Sigmoid colon (tissue), 7 donors: ENCODE data around the gene STXBP5. TPM values are rescaled to one million over a fixed set of nuclear protein-coding genes. Genes with fewer than 3 reads are reported as not detected.

Experiments
- DNase-seq: peaks from one replicate; pipeline ENCODE4 v3.0.0-alpha.2; 2019
- H3K27ac ChIP-seq, 4 donors: fragments of 200-600 bp; sonication (generic); one replicate each; pipeline ENCODE4 v1.5.1; 2016 to 2019; ENCODE audit warnings: mild to moderate bottlenecking in 1 of 4
- H3K27me3 ChIP-seq, 3 donors: fragments of 200-600 bp; sonication (generic); one replicate each; pipeline ENCODE4 v1.5.1; 2019; ENCODE audit warnings: mild to moderate bottlenecking in 1 of 3
- H3K36me3 ChIP-seq, 4 donors: fragments of 200-600 bp; sonication (generic); one replicate each; pipeline ENCODE4 v1.5.1; 2016 to 2019
- H3K4me1 ChIP-seq, 4 donors: fragments of 200-600 bp; sonication (generic); one replicate each; pipeline ENCODE4 v1.5.1; 2017 to 2019
- H3K4me3 ChIP-seq, 4 donors: fragments of 200-600 bp; sonication (generic); one replicate each; pipeline ENCODE4 v1.5.1; 2017 to 2019; ENCODE audit warnings: mild to moderate bottlenecking in 2 of 4, moderate library complexity in 1 of 4
- H3K9me3 ChIP-seq, 4 donors: fragments of 200-600 bp in 3 of 4; sonication (generic) in 3 of 4; one replicate each; pipeline versions ENCODE4 v1.5.1 to v1.6.1; 2013 to 2019
- EP300 ChIP-seq, 4 donors: sonication (generic); formaldehyde crosslinking; IDR thresholded peaks; one replicate each; pipeline ENCODE4 v1.6.1; 2017; ENCODE audit warnings: antibody characterized with exemption in 4 of 4
- POLR2A ChIP-seq, 2 donors: fragments of 450-650 bp; IDR thresholded peaks; one replicate each; pipeline ENCODE4 v1.6.1; 2016; ENCODE audit warnings: antibody characterized with exemption in 2 of 2, mild to moderate bottlenecking in 2 of 2, moderate library complexity in 2 of 2
- POLR2AphosphoS5 ChIP-seq, 4 donors: sonication (generic); formaldehyde crosslinking; IDR thresholded peaks; one replicate each; pipeline ENCODE4 v1.6.1; 2017; ENCODE audit warnings: antibody characterized with exemption in 4 of 4
- WGBS, 2 donors: extraction: QIAGEN DNeasy Blood & Tissue Kit; methylation state at CpG; one replicate each; pipeline ENCODE4 v1.1.7; 2013; 5-methylcytosine and 5-hydroxymethylcytosine counted together
- intact Hi-C: fragments of 100-400 bp; cut with DNase I; formaldehyde crosslinking; loops from one replicate; pipeline ENCODE4 v1.15.1; 2023
- polyA plus RNA-seq, 3 donors: library from polyadenylated mRNA; stranded (reverse); fragments of 200-250 nt; gene quantifications; one replicate each; pipeline ENCODE4 v1.2.3, GENCODE V29; 2013
- total RNA-seq, 4 donors: library from RNA; depleted of rRNA; stranded (reverse); fragments of >200 nt; gene quantifications; one replicate each; pipeline ENCODE4 v1.1.0, GENCODE V29; 2016
- TF ChIP-seq, protein P1 (sequence below), 4 experiments: fragments of 450-650 bp in 3 of 4; fragments of 200-600 bp in 1 of 4; IDR thresholded peaks; one replicate each; pipeline ENCODE4 v1.5.1; 2016 to 2019; ENCODE audit warnings: antibody characterized with exemption in 4 of 4, mild to moderate bottlenecking in 3 of 4, moderate library complexity in 2 of 4
- donor health status: healthy with polysubstance abuse.
- donor health status: Bipolar disorder and iron deficiency.
- donor health status: healthy.

STXBP5 gene
- total and polyA plus RNA-seq, 7 donors: 16.0 to 34.3 (median 24.2) TPM

DNA sequence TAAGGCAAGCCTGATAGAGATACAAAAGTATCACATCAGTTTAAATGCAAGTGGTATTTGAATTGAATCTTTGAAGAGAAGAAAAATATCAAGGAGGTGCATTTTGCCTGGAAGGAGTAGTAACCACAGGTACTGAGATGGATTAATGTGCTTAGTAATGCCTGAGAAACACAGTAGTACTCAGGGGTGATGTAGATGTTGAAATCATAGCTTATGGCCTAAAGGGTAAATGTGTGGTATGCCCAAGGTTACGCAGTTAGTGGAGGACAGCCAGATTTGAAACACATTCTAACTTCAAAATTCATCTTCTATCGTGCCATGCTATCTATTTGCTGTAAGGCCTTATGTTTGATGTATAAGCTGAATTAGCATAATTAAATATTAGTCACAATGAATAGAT is 55.9 kb downstream of the STXBP5 start:
- H3K36me3 ChIP-seq: peaks cover 0 to 5% (median 0%) of the 10 kb centered on the region in 4 donors
- no peaks in the 10 kb centered on the region for H3K27me3 ChIP-seq
- no peak overlapping the region for H3K27ac ChIP-seq
- DNase-seq: no peak
- no peaks in the 10 kb centered on the region for H3K9me3 ChIP-seq
- intact Hi-C loops: no loop called here
- H3K4me3 ChIP-seq: no peak overlapping the region
- 94 to 98% methylated on average over 2 of the region's 2 CpGs for WGBS, 2 donors
- no peak for TF ChIP-seq POLR2A (IDR thresholded peaks at IDR 0.05)
- TF ChIP-seq, protein P1, sequence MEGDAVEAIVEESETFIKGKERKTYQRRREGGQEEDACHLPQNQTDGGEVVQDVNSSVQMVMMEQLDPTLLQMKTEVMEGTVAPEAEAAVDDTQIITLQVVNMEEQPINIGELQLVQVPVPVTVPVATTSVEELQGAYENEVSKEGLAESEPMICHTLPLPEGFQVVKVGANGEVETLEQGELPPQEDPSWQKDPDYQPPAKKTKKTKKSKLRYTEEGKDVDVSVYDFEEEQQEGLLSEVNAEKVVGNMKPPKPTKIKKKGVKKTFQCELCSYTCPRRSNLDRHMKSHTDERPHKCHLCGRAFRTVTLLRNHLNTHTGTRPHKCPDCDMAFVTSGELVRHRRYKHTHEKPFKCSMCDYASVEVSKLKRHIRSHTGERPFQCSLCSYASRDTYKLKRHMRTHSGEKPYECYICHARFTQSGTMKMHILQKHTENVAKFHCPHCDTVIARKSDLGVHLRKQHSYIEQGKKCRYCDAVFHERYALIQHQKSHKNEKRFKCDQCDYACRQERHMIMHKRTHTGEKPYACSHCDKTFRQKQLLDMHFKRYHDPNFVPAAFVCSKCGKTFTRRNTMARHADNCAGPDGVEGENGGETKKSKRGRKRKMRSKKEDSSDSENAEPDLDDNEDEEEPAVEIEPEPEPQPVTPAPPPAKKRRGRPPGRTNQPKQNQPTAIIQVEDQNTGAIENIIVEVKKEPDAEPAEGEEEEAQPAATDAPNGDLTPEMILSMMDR (IDR thresholded peaks at IDR 0.05): no peak
- TF ChIP-seq EP300 (IDR thresholded peaks at IDR 0.05): no peak
- no peak for TF ChIP-seq POLR2AphosphoS5 (IDR thresholded peaks at IDR 0.05)
- H3K4me1 ChIP-seq: no peaks in the 10 kb centered on the region

DNA sequence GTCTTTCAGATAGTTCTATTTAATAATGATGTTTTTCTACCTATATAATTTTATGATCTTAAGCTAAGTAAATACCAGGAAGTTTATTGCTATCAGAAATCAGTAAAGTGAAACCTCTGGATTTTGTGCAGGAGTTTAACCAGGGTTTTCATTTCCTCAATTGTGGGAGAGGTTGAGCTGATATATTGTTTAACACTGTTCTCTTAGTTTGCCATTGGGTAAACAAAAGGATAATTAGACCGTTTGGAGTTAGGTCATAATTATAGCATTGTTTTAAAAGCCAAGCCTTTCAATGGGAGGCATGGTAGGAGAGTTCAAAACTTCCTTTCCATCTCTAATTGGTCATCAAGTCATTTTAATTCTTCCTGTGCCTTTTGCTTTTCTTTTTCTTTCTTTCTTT is 58.7 kb downstream of the STXBP5 start:
- intact Hi-C loops: no loop called here
- WGBS, 2 donors: 4 to 35% methylated on average over 1 of the region's 1 CpG
- peaks cover 0 to 25% (median 0%) of the 10 kb centered on the region in 4 donors for H3K36me3 ChIP-seq
- no peak for DNase-seq
- H3K4me3 ChIP-seq: no peak overlapping the region
- no peak for TF ChIP-seq POLR2AphosphoS5 (IDR thresholded peaks at IDR 0.05)
- no peak for TF ChIP-seq POLR2A (IDR thresholded peaks at IDR 0.05)
- TF ChIP-seq, protein P1 (IDR thresholded peaks at IDR 0.05): no peak
- H3K9me3 ChIP-seq: no peaks in the 10 kb centered on the region
- H3K27me3 ChIP-seq: no peaks in the 10 kb centered on the region
- H3K27ac ChIP-seq: no peak overlapping the region
- no peaks in the 10 kb centered on the region for H3K4me1 ChIP-seq

DNA sequence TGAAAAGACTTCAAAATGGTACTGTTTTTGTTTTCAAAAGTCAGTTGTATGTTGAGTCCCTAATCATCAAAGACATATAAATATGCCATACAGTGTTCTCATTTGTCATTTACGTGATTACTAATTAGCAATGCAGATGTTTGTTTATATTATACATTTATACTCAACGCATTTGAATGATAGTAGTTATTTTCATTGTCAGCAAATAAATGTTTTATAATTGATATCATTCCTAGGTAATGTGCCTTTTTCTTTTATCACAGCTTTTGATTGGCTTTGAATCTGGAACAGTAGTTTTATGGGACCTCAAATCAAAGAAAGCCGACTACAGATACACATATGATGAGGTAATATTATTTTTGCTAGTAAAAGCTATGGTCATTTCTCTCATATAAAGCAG is 62.6 kb downstream of the STXBP5 start:
- DNase-seq: no peak
- no peak overlapping the region for H3K27ac ChIP-seq
- no peak overlapping the region for H3K4me3 ChIP-seq
- WGBS, 2 donors: 33 to 75% methylated on average over 3 of the region's 3 CpGs
- peaks cover 0 to 25% (median 0%) of the 10 kb centered on the region in 4 donors for H3K36me3 ChIP-seq
- no peak for TF ChIP-seq EP300 (IDR thresholded peaks at IDR 0.05)
- TF ChIP-seq POLR2AphosphoS5 (IDR thresholded peaks at IDR 0.05): no peak
- no peak for TF ChIP-seq POLR2A (IDR thresholded peaks at IDR 0.05)
- TF ChIP-seq, protein P1 (IDR thresholded peaks at IDR 0.05): no peak
- no peaks in the 10 kb centered on the region for H3K4me1 ChIP-seq
- no peaks in the 10 kb centered on the region for H3K9me3 ChIP-seq
- intact Hi-C loops: no loop called here
- H3K27me3 ChIP-seq: no peaks in the 10 kb centered on the region

DNA sequence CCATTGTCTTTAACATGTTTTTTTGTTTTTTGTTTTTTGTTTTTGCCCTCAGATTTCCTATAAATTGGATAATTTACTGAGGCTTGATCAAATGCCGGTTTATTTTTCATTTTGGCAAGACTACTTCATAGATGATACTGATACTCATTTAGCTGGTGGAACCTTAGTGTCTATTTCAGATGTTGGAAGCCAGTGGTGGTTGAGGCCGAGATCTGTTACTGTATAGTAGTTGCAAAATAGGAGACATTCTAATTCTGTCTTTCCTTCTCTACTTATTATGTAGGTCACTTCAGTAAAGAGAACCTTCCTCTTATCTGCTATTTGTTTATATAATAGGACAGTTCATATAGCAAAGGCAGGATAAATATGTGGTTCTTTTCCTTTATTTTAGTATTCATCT is 63.4 kb downstream of the STXBP5 start:
- no peak overlapping the region for H3K4me3 ChIP-seq
- H3K27me3 ChIP-seq: no peaks in the 10 kb centered on the region
- H3K36me3 ChIP-seq: peaks cover 0 to 25% (median 0%) of the 10 kb centered on the region in 4 donors
- intact Hi-C loops: no loop called here
- H3K4me1 ChIP-seq: no peaks in the 10 kb centered on the region
- WGBS, 2 donors: 95 to 98% methylated on average over 2 of the region's 2 CpGs
- no peak for DNase-seq
- no peak for TF ChIP-seq EP300 (IDR thresholded peaks at IDR 0.05)
- TF ChIP-seq POLR2A (IDR thresholded peaks at IDR 0.05): no peak
- TF ChIP-seq, protein P1 (IDR thresholded peaks at IDR 0.05): no peak
- no peak for TF ChIP-seq POLR2AphosphoS5 (IDR thresholded peaks at IDR 0.05)
- H3K27ac ChIP-seq: no peak overlapping the region
- no peaks in the 10 kb centered on the region for H3K9me3 ChIP-seq

DNA sequence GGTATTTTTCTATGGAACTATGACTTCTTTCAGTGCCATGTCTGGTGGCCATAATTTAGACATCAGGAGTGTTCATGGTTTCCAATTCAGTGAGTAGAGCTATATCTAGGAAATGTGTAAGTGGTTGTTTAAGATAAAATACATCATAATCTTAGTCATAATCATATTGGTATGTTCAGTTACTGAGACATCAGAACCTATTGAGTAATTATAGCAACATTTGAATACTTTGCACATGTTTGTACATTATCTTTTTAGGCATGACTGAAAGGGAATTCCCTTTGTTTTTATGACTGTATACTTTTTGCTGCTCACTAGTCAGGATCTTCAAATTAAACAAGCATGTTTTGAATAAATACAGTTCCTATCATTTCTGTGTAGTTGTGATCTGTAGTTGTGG is 64.0 kb downstream of the STXBP5 start:
- intact Hi-C loops: no loop called here
- TF ChIP-seq POLR2AphosphoS5 (IDR thresholded peaks at IDR 0.05): no peak
- TF ChIP-seq EP300 (IDR thresholded peaks at IDR 0.05): no peak
- no peak for TF ChIP-seq POLR2A (IDR thresholded peaks at IDR 0.05)
- TF ChIP-seq, protein P1 (IDR thresholded peaks at IDR 0.05): no peak
- H3K27ac ChIP-seq: no peak overlapping the region
- H3K4me1 ChIP-seq: no peaks in the 10 kb centered on the region
- no peak for DNase-seq
- H3K4me3 ChIP-seq: no peak overlapping the region
- H3K36me3 ChIP-seq: peaks cover 0 to 25% (median 0%) of the 10 kb centered on the region in 4 donors
- no peaks in the 10 kb centered on the region for H3K9me3 ChIP-seq
- no peaks in the 10 kb centered on the region for H3K27me3 ChIP-seq
